Measurements from ENCODE around the gene KIF3C.

GRCh38 chr2:25895610-25896009 lies 86.7 kb downstream of the KIF3C start:
- TF ChIP-seq, protein P1, sequence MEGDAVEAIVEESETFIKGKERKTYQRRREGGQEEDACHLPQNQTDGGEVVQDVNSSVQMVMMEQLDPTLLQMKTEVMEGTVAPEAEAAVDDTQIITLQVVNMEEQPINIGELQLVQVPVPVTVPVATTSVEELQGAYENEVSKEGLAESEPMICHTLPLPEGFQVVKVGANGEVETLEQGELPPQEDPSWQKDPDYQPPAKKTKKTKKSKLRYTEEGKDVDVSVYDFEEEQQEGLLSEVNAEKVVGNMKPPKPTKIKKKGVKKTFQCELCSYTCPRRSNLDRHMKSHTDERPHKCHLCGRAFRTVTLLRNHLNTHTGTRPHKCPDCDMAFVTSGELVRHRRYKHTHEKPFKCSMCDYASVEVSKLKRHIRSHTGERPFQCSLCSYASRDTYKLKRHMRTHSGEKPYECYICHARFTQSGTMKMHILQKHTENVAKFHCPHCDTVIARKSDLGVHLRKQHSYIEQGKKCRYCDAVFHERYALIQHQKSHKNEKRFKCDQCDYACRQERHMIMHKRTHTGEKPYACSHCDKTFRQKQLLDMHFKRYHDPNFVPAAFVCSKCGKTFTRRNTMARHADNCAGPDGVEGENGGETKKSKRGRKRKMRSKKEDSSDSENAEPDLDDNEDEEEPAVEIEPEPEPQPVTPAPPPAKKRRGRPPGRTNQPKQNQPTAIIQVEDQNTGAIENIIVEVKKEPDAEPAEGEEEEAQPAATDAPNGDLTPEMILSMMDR (IDR thresholded peaks at IDR 0.05; ENCODE audit: low read depth, low read length) = no peak
- TF ChIP-seq POLR2A (IDR thresholded peaks at IDR 0.05; ENCODE audit: extremely low read depth, insufficient read length) (no peak), MYC (IDR thresholded peaks at IDR 0.05; ENCODE audit: low read depth, low read length) (no peak)
- TF ChIP-seq, protein P2, sequence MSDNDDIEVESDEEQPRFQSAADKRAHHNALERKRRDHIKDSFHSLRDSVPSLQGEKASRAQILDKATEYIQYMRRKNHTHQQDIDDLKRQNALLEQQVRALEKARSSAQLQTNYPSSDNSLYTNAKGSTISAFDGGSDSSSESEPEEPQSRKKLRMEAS (IDR thresholded peaks at IDR 0.05; ENCODE audit: low read depth, low read length) = no peak
